GM18519 (cell line): ENCODE data around the gene KIF22.
"Not testable (repeated sequence)": the region's sequence is repeated elsewhere in the genome, so short reads cannot be mapped to it uniquely, and the experiment has no call there.

Experiments
- ATAC-seq: cut with Tn5 transposase; IDR thresholded peaks from one replicate; pipeline ENCODE4 v1.9.1; 2021; ENCODE audit warnings: mild to moderate bottlenecking, moderate library complexity; ENCODE audit not compliant: unreplicated experiment, low FRiP score

The KIF22 gene

DNA sequence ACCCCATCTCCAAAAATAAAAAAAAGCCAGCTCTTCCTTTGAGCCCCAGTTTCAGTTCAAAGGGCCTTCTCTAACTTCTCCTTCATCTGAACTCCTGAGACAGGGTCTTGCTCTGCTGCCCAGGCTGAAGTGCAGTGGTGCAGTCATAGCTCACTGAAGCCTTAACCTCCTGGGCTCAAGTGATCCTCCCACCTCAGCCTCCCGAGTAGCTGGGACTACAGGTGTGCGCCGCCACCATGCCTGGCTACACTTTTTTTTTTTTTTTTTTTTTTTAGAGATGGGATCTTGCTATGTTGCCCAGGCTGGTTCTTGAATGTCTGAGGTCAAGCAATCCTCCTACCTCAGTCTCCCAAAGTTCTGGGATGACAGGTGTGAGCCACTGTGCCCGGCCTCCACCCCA, 42.7 kb downstream of the KIF22 start:
- not testable (repeated sequence) for ATAC-seq

DNA sequence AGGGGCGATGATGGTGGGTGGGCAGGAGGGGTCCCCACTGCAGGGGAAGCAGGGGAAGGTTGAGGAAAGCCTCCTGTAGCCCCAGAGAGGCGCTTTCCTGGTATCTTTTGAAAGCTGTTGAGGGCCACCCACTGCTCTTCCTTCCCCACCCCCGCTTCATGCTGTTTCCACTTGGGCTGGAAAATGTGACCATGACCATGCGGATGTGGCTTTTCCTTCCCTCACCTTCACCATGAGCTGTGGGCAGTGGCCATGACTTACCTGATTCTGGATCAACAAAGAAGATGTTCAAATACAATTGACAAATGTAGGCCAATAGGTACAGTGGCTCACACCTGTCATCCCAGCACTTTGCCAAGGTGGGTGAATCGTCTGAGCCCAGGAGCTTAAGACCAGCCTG, 43.5 kb downstream of the KIF22 start:
- no peak for ATAC-seq

DNA sequence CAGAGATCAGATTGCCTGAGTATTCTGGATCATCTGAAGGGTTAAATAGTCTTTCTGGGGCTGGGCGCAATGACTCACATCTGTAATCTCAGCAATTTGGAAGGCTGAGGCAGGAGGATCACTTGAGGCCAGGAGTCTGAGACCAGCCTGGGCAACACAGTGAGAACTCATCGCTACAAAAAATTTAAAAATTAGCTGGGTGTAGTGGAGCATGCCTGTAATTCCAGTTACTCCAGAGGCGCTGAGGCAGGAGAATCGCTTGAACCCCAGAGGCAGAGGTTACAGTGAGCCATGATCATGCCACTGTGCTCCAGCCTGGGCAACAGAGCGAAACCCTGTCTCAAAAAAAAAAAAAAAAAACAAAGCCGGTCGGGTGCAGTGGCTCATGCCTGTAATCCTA, 45.4 kb downstream of the KIF22 start:
- no peak for ATAC-seq

DNA sequence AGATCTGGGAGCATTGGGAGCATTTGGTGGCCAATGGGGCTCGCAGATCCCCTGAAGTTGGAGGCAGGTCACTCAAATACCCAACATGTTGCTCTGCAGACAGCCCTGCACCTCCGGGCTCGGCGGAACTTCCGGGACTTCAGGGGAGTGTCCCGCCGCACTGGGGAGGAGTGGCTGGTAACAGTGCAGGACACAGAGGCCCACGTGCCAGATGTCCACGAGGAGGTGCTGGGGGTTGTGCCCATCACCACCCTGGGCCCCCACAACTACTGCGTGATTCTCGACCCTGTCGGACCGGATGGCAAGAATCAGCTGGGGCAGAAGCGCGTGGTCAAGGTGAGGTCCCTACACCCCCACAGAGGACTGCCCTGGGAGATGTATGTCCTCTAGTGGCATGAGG, 46.1 kb downstream of the KIF22 start:
- ATAC-seq: no peak

DNA sequence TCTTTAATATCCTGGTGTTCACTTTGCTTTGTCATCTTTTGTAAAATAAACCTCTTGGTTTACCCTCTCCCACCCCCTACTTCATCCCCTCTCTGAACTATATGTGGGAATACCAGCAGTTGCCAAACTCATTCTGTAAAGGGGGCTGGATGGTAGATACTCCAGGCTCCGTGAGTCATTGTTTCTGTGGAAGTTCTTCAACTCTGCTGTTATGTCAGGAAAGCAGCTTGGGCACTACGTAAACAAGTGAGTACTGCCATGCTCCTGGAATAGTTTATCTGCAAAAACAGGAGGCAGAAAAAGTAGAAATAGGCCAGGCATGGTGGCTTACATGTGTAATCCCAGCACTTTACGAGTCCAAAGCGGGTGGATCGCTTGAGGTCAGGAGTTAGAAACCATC, 47.3 kb downstream of the KIF22 start:
- ATAC-seq: no peak

DNA sequence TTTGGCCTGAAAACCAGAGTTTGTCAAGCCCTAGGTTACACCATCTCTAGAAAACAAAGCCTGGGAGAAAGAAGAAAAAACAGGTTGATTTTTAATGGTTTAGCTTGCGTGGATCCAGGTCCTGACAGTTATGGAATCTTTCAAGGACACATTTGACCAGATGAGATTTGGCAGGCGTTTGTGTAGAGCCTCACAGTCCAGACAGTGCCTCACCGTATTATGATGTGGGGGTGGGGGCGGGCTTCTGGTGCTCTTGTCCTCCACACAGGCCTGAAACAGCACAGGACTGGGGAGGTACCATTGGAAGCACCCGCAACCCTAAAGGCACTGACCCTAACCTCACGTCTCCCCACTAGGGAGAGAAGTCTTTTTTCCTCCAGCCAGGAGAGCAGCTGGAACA, 49.3 kb downstream of the KIF22 start:
- ATAC-seq: no peak

DNA sequence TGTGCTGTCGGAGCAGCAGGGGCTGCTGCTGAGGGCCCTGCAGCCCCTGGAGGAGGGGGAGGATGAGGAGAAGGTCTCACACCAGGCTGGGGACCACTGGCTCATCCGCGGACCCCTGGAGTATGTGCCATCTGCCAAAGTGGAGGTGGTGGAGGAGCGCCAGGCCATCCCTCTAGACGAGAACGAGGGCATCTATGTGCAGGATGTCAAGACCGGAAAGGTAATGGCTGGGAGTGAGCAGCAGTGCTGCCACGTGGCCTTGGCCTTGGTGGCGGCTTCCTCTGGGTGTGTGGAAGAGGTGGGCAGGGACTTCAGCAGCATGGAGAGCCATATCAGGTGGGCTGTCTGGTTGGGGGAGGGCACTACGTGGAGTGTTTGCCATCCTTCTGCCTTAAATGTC, 49.7 kb downstream of the KIF22 start:
- ATAC-seq: no peak

DNA sequence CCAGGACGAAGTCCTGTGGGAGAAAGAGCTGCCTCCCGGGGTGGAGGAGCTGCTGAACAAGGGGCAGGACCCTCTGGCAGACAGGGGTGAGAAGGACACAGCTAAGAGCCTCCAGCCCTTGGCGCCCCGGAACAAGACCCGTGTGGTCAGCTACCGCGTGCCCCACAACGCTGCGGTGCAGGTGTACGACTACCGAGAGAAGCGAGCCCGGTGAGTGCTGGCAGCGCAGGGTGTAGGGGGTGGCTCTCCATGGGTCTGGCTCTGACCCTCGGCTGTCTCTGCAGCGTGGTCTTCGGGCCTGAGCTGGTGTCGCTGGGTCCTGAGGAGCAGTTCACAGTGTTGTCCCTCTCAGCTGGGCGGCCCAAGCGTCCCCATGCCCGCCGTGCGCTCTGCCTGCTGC, 51.1 kb downstream of the KIF22 start:
- no peak for ATAC-seq

DNA sequence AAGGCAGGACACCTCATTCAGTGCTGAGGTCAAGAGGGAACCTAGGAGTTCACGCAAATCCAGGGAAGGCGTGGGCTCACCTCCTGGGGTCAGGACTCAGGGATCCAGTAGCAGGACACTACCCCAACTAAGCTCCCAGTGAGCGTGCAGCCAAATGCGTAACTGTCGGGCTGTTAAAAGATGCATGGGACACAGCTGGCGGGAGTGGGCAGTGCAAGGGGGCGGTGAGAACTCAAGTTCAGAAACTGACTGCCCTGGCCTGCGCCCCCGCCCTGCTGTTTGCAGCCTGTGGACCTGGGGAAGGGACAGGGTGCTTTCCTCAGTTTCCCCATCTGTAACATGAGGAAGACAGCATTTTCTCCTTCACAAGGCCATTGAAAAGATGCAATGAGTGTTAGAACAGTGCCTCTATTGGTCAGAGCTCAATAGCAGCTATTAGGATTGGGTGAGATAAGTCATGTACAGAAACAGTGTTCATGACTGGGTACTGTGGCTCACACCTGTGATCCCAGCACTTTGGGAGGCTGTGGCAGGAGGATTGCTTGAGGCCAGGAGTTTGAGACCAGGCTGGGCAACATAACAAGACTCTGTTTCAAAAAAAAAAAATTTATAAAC, 52.3 kb downstream of the KIF22 start:
- no peak for ATAC-seq

DNA sequence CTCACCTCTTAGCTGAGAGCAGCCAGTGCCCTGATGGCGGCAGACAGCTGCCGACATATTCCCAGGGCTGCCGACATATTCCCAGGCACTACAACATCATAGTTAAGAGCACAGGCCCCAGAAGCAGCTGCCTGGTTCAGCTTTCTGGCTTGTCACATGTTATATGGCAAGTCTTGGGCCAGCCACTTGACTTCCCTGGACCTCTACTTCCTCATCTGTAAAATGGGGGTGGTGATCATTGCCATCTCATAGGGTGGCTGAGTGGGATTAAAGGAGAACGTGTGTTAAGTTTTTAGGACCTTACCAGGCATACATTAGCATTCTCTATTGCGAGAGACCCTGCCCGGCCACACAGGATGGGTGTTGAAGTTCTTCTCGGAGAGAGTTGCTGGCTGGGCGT, 53.4 kb downstream of the KIF22 start:
- no peak for ATAC-seq

DNA sequence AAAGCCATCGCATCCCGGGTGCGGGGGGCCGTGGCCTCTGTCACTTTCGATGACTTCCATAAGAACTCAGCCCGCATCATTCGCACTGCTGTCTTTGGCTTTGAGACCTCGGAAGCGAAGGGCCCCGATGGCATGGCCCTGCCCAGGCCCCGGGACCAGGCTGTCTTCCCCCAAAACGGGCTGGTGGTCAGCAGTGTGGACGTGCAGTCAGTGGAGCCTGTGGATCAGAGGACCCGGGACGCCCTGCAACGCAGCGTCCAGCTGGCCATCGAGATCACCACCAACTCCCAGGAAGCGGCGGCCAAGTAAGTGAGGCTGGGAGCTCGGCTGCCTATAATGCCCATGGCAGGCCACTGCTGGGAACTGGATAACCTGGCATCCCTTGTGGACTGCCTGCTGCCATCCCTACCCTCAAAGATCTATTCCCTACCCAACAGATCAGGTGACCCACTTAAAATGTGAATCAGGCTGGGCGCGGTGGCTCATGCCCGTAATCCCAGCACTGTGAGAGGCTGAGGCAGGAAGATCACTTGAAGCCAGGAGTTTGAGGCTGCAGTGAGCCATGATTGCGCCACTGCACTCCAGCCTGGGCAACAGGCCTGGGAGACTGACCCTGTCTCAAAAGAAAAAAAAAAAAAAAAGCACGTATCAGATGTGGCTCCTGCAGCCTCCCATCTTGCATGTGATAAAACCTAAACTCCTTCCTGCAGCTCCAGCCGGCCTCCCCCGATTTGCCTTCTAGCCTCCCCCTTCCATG, 54.2 kb downstream of the KIF22 start:
- ATAC-seq: no peak

DNA sequence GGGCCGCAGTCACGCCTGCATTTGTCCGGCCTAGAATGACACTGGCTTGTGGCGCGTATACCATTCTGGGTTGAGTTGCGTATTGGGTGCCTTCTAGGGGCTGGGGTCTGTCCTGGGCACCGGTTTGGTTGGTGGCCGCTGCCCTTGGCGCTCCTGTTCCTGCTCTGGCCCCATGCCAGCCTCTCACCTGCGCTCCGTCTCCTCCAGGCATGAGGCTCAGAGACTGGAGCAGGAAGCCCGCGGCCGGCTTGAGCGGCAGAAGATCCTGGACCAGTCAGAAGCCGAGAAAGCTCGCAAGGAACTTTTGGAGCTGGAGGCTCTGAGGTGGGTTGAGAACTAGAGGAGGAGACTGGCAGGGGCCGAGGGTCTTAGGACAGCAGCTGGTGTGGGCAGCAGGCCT, 55.1 kb downstream of the KIF22 start:
- ATAC-seq: no peak

DNA sequence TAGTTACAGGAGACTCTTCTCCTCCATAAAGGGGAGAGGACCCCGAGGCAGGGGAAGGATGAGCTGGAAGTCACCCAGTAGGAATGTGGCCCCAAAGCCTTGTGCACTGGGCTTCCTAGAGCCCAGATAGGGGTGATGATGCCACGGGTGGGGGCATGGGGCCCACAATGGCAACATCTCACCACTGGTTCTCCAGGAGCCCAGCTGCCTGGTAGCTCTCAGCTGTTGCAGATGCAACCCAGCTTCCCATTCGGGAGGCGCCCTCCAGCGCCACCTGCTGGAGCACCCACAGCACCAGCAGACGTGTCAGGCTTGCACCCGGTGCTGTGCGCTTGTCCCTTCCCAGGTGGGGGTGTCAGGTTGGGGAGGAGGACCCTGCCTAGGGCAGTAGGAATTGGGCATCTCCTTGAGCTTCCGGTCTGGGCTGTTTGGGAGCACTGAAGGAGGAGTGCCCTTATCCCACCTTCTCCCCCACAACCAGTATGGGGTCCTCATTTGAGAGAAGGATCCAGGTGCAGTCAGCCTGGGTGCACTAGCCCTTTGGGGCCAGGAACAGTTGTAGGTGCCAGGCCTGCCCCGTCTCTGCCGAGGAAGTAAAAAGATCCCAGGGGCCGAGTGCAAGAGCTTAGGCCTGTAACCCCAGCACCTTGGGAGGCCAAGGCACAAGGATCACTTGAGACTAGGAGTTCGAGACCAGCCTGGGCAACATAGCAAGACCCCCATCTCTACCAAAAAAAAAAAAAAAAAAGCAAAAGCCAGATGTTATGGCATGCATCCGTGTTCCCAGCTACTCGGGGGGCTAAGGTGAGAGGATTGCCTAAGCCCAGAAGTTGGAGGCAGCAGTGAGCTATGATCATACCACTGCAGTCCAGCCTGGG, 58.1 kb downstream of the KIF22 start:
- no peak for ATAC-seq

DNA sequence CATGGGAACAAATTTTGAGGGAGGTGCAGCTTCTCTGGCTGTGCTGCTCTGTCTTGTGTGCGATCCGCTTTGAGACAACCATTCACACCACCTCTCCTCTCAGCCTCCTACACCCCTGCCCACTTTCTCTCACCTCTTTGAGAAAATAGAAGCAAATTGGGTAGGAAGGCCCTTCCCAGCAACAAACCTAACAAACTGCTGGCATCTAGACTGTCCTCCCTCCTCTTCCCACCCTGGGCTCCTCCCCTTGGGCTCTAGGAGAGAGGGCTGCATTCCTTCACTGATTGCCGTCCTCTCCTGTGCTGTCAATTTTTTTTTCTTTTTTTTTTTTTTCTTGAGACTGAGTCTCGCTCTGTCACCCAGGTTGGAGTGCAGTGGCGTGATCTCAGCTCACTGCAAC, 59.0 kb downstream of the KIF22 start:
- no peak for ATAC-seq

DNA sequence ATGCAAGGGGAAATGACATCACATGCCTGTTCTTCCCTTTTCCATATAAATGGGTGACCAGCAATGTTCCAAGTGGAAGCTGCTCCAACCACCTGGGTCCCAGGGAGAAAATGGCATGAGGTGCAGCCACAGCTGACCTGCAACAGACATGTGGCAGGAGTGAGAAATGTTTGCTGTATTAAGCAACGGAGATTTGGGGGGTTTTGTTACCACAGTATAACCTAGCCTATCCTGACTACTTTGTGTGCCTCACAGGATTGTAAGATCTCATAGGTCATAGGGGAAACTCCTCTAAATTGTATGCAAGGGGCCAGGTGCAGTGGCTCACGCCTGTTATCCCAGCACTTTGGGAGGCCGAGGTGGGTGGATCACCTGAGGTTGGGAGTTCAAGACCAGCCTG, 60.4 kb downstream of the KIF22 start:
- ATAC-seq: no peak

DNA sequence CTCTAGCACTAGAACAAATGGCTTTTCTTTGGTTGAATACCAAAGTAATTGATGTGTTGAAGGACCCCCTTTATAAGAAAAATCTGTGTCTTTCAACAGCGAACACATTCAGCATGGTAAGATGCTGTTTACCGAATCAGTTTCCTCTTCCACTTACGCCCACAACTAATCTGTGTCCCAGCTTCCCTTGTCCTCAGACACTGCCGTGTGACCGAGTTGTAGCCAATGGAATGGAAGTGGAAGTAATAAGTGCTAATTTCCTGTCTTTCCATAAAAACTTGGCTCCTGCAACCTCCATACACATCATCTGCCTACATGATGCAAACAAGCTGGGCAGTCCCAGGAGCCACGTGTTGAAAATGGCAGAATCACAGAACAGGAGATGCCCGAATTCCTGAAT, 62.1 kb downstream of the KIF22 start:
- no peak for ATAC-seq

DNA sequence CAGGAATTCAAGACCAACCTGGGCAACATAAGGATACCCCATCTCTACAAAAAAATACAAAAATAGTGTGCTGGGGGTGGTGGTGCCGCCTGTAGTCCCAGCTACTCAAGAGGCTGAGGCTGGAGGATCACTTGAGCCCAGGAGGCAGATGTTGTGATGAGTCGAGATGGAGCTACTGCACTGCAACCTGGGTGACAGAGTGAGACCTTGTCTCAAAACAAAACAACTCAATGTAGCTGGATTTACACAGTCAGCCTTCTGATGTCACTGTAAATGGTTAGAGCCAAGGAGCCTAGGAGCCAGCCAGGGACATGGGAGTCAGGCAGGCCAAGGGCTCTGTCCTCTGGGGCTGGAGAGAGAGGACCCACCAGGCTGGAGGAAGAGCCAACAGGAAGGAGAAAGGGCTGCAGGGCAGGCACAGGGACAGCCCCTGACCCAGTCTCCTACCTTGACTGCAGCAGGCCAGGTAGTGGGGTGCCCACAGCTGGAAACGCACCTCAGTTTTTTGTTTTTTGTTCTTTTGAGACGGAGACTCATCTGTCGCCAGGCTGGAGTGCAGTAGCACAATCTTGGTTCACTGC, 64.1 kb downstream of the KIF22 start:
- no peak for ATAC-seq
